HepG2 (cell line): ENCODE results near the gene MYOM1. TPM values are rescaled to one million over a fixed set of nuclear protein-coding genes. Genes with fewer than 3 reads are reported as not detected.
A peak's percentile ranks its signal among the peaks of the same experiment; 100 is the strongest.

Source experiments
- NFYC ChIP-seq: IDR thresholded peaks from 2 replicates; pipeline ENCODE4 v1.6.1; 2016; ENCODE audit warnings: missing genetic modification reagents, missing compliant biosample characterization
- NONO ChIP-seq, 2 experiments: fragments of 450-650 bp in 1 of 2; sonication (generic) in 1 of 2; formaldehyde crosslinking in 1 of 2; IDR thresholded peaks in 1 of 2; conservative IDR thresholded peaks in 1 of 2; 2 replicates each; pipeline versions ENCODE4 v1.6.1 to v1.8.0; 2017 to 2022; ENCODE audit warnings: mild to moderate bottlenecking in 1 of 2, missing genetic modification reagents in 1 of 2, moderate library complexity in 1 of 2
- RAD21 ChIP-seq: fragments of 450-650 bp; formaldehyde crosslinking; IDR thresholded peaks from 2 replicates; pipeline ENCODE4 v1.5.0; 2020; ENCODE audit warnings: mild to moderate bottlenecking
- ZFAT ChIP-seq: sonication (generic); formaldehyde crosslinking; conservative IDR thresholded peaks from 2 replicates; pipeline ENCODE4 v1.8.1; 2023; ENCODE audit warnings: missing genetic modification reagents, inconsistent platforms
- ZNF274 ChIP-seq: sonication (generic); formaldehyde crosslinking; IDR thresholded peaks from 2 replicates; pipeline ENCODE4 v1.5.1; 2020; ENCODE audit warnings: mild to moderate bottlenecking, missing genetic modification reagents
- ZNF337 ChIP-seq: sonication (generic); formaldehyde crosslinking; IDR thresholded peaks from 2 replicates; pipeline ENCODE4 v1.5.1; 2020; ENCODE audit warnings: missing genetic modification reagents, low read depth, mild to moderate bottlenecking, borderline replicate concordance
- ZNF343 ChIP-seq: sonication (generic); formaldehyde crosslinking; IDR thresholded peaks from 2 replicates; pipeline ENCODE4 v1.4.0; 2020; ENCODE audit warnings: mild to moderate bottlenecking, missing genetic modification reagents
- ZNF558 ChIP-seq: sonication (generic); formaldehyde crosslinking; IDR thresholded peaks from 2 replicates; pipeline ENCODE4 v1.9.0; 2022; ENCODE audit warnings: mild to moderate bottlenecking, missing genetic modification reagents, borderline replicate concordance
- ZNF747 ChIP-seq: sonication (generic); formaldehyde crosslinking; IDR thresholded peaks from 2 replicates; pipeline ENCODE4 v1.8.1; 2023; ENCODE audit warnings: missing genetic modification reagents, mild to moderate bottlenecking, borderline replicate concordance
- ZNF780A ChIP-seq: sonication (generic); formaldehyde crosslinking; IDR thresholded peaks from 2 replicates; pipeline ENCODE4 v1.8.0; 2022; ENCODE audit warnings: mild to moderate bottlenecking, missing genetic modification reagents, moderate library complexity
- ZNF850 ChIP-seq: sonication (generic); formaldehyde crosslinking; conservative IDR thresholded peaks from 2 replicates; pipeline ENCODE4 v1.9.0; 2021; ENCODE audit warnings: mild to moderate bottlenecking, missing genetic modification reagents
- polyA plus RNA-seq, 8 experiments: library from polyadenylated mRNA; depleted of rRNA in 3 of 8; stranded (reverse) in 7 of 8; unstranded in 1 of 8; fragments of >200 nt; fragmentation: Illumina TruSeq in 4 of 8; extraction: Trizol in 4 of 8; gene quantifications; 2 replicates each; pipeline versions ENCODE4 v1.2.1 to v1.2.3, GENCODE V29; 2011 to 2016; ENCODE audit warnings: low read depth in 4 of 8, missing spikeins in 1 of 8, mixed read lengths in 1 of 8; ENCODE audit not compliant: insufficient read depth in 1 of 8
- total RNA-seq, 5 experiments: library from RNA; depleted of rRNA; stranded (reverse); fragments of >200 nt; fragmentation: Illumina TruSeq; extraction: Trizol; gene quantifications; 2 replicates each; pipeline ENCODE4 v1.2.3, GENCODE V29; 2016; ENCODE audit warnings: low read depth in 1 of 5
- TF ChIP-seq, protein P1 (sequence below): sonication (generic); formaldehyde crosslinking; IDR thresholded peaks from 2 replicates; pipeline ENCODE4 v1.9.0; 2021; ENCODE audit warnings: missing genetic modification reagents, mild to moderate bottlenecking, borderline replicate concordance
- TF ChIP-seq, protein P2 (sequence below), 2 experiments: sonication (generic) in 1 of 2; formaldehyde crosslinking in 1 of 2; IDR thresholded peaks; 2 replicates each; pipeline versions ENCODE4 v1.4.0 to v1.6.1; 2016 to 2020; ENCODE audit warnings: borderline replicate concordance in 1 of 2, low read depth in 1 of 2, mild to moderate bottlenecking in 1 of 2, missing genetic modification reagents in 1 of 2
- TF ChIP-seq, protein P3 (sequence below): sonication (generic); formaldehyde crosslinking; IDR thresholded peaks from 2 replicates; pipeline ENCODE4 v1.5.0; 2020; ENCODE audit warnings: missing genetic modification reagents
- TF ChIP-seq, protein P4 (sequence below): IDR thresholded peaks from 2 replicates; pipeline ENCODE4 v1.6.1; 2016; ENCODE audit warnings: low read depth
- TF ChIP-seq, protein P5 (sequence below): sonication (generic); formaldehyde crosslinking; IDR thresholded peaks from 2 replicates; pipeline ENCODE4 v1.4.0; 2020; ENCODE audit warnings: missing genetic modification reagents, borderline replicate concordance

The MYOM1 gene
- total and polyA plus RNA-seq, 2 of the 13 experiments (the other 11 are each of a cell fraction or from before 2014, with no cell fraction given) = 0.46 to 0.98 TPM

DNA sequence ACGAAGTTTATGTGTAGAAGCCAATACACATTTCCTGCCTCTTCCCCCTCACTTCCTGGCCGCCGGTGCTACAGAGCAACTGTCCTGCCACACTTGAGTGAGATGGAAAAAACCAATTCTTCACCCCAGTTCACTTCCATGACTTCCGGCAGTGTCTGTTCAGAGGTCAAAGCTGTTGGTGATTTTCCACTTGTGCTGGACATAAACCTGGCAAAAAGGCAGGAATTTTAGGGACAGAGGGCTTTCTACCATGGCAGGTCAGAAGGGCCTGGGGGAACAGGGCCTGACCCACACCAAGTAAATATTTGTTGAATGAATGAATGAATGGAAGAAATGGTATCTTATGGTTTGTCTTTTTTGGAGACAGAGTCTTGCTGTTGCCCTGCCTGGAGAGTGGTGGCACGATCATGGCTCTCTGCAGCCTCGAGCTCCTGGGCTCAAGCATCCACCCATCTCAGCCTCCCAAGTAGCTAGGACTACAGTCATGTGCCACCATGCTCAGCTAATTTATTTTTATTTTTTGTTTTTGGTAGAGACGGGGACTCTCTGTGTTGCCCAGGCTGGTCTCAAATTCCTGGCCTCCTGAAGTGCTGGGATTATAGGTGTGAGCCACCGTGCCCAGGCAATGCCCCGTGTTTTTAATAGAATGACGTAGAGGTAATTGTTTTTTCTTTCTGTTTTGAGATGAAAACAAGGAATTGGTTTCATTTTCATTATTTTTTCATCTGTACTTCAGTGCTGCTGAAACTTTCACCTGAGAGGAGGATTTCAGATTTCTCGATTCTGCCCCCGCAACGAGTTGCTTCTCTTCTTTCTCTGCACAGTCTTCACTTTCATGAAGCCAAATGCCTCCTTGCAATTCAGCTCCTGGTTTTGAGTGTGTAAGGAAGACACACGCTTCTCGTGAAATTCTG lies 158.8 kb downstream of the MYOM1 start (continued):
- TF ChIP-seq, protein P1, sequence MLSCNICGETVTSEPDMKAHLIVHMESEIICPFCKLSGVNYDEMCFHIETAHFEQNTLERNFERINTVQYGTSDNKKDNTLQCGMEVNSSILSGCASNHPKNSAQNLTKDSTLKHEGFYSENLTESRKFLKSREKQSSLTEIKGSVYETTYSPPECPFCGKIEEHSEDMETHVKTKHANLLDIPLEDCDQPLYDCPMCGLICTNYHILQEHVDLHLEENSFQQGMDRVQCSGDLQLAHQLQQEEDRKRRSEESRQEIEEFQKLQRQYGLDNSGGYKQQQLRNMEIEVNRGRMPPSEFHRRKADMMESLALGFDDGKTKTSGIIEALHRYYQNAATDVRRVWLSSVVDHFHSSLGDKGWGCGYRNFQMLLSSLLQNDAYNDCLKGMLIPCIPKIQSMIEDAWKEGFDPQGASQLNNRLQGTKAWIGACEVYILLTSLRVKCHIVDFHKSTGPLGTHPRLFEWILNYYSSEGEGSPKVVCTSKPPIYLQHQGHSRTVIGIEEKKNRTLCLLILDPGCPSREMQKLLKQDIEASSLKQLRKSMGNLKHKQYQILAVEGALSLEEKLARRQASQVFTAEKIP = no peak
- TF ChIP-seq, protein P2, sequence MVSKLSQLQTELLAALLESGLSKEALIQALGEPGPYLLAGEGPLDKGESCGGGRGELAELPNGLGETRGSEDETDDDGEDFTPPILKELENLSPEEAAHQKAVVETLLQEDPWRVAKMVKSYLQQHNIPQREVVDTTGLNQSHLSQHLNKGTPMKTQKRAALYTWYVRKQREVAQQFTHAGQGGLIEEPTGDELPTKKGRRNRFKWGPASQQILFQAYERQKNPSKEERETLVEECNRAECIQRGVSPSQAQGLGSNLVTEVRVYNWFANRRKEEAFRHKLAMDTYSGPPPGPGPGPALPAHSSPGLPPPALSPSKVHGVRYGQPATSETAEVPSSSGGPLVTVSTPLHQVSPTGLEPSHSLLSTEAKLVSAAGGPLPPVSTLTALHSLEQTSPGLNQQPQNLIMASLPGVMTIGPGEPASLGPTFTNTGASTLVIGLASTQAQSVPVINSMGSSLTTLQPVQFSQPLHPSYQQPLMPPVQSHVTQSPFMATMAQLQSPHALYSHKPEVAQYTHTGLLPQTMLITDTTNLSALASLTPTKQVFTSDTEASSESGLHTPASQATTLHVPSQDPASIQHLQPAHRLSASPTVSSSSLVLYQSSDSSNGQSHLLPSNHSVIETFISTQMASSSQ (IDR thresholded peaks at IDR 0.05; ENCODE audit: low read depth) = 0 out of 2 replicates have a peak, but pooled peaks have one; percentile 54
- TF ChIP-seq, protein P2 (CRISPR knock-in tag; IDR thresholded peaks at IDR 0.05; ENCODE audit: borderline replicate concordance) = peak; percentile 66; the same call in 1 of the 2 replicates
- TF ChIP-seq ZNF343 (CRISPR knock-in tag) (no peak), ZNF337 (CRISPR knock-in tag) (0 out of 2 replicates have a peak, but pooled peaks have one; percentile 49), RAD21 (CRISPR knock-in tag) (peak; percentile 8; the same call in 1 of the 2 replicates), ZNF850 (CRISPR knock-in tag) (no peak), NFYC (CRISPR knock-in tag) (no peak), ZNF274 (CRISPR knock-in tag) (no peak), NONO (IDR thresholded peaks at IDR 0.05) (no peak), NONO (CRISPR knock-in tag; conservative IDR thresholded peaks at IDR 0.05) (peak; percentile 62), ZNF747 (CRISPR knock-in tag) (peak; percentile 63; the same call in 1 of the 2 replicates), ZFAT (CRISPR knock-in tag) (no peak), ZNF780A (CRISPR knock-in tag) (no peak), ZNF558 (no peak; the same call in 1 of the 2 replicates)
- TF ChIP-seq, protein P3, sequence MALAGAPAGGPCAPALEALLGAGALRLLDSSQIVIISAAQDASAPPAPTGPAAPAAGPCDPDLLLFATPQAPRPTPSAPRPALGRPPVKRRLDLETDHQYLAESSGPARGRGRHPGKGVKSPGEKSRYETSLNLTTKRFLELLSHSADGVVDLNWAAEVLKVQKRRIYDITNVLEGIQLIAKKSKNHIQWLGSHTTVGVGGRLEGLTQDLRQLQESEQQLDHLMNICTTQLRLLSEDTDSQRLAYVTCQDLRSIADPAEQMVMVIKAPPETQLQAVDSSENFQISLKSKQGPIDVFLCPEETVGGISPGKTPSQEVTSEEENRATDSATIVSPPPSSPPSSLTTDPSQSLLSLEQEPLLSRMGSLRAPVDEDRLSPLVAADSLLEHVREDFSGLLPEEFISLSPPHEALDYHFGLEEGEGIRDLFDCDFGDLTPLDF (CRISPR knock-in tag) = no peak
- TF ChIP-seq, protein P4, sequence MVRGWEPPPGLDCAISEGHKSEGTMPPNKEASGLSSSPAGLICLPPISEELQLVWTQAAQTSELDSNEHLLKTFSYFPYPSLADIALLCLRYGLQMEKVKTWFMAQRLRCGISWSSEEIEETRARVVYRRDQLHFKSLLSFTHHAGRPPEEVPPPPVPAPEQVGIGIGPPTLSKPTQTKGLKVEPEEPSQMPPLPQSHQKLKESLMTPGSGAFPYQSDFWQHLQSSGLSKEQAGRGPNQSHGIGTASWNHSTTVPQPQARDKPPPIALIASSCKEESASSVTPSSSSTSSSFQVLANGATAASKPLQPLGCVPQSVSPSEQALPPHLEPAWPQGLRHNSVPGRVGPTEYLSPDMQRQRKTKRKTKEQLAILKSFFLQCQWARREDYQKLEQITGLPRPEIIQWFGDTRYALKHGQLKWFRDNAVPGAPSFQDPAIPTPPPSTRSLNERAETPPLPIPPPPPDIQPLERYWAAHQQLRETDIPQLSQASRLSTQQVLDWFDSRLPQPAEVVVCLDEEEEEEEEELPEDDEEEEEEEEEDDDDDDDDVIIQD (CRISPR knock-in tag) = peak; percentile 92
- TF ChIP-seq, protein P5, sequence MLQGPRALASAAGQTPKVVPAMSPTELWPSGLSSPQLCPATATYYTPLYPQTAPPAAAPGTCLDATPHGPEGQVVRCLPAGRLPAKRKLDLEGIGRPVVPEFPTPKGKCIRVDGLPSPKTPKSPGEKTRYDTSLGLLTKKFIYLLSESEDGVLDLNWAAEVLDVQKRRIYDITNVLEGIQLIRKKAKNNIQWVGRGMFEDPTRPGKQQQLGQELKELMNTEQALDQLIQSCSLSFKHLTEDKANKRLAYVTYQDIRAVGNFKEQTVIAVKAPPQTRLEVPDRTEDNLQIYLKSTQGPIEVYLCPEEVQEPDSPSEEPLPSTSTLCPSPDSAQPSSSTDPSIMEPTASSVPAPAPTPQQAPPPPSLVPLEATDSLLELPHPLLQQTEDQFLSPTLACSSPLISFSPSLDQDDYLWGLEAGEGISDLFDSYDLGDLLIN = no peak
